ENCODE results near the gene MARCHF6.
"Not testable (repeated sequence)": the region's sequence is repeated elsewhere in the genome, so short reads cannot be mapped to it uniquely, and the experiment has no call there.

MARCHF6 gene

DNA sequence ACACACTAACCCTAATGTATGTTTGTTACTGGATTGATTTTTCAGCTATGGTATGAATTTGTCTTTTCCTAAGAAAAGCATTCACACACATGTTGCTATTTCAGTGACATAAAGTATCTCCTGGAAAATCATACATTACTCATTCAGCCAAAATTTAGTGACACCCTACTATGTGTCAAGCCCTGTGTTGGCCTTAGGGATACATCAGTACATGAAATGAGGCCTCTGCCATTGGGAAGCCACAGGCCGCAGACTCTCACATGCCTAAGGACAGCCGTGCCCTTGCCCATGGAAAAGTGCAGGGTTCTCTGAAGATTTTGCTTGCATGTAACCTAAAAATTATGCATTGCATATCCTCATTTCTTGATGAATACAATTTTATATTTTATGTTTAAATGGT, 5.2 kb upstream of the MARCHF6 start:
- DNase-seq (ENCODE audit: low read depth in 4 of 4, low spot score in 1 of 4) = no peak

DNA sequence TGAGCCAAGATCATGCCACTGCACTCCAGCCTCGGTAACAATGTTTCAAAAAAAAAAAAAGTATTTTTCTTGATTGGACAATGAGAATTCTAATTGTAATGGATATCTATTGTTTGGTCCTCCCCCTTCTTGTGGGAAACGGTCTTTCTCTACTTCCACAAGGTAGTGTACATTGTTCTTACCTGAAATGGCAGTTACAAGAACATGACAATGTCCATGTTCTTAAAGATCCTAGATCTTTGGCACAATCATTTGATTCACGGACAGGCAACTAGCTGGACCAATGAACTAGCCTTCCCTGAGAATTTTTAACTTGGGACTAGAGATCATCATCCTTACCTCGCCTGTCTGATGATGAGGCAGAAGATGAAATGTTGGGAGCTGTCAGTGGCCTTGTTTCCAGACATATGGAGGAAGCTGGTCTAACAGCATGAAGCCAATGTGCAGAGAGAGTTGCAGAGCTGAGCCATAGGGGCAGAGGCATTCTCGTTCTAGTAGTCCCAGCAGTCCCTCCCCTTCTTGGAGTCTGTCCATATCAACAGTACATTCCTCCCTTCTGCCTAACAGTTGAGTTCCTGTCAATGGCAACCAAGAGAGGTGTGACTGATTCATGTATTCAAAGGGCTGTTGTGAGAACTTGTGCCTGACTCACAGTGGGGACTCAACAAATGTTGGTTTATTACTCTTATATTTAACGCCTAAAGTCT, 2.1 kb upstream of the MARCHF6 start:
- DNase-seq (ENCODE audit: low read depth in 4 of 4, low spot score in 1 of 4) = no peak

DNA sequence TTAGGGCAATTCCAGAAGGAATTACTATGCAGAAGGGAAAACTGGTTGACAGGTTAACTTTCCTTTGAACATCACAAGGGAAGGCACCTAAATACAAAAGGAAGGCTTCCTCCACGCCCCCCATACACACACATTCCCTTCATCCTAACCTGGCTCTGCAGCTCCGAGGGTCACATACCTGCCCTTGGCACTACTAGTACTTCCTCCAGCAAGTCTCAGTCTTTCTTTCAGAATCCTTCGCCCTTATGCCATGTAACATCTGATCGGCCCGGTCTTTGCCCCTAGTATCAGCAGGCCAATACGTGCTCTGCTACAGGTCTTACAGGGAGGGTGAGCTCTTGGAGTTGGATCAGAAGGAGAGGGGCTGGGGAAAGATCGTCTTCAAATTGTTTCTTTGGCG, 1.6 kb upstream of the MARCHF6 start:
- no peak for DNase-seq (ENCODE audit: low read depth in 4 of 4, low spot score in 1 of 4)

DNA sequence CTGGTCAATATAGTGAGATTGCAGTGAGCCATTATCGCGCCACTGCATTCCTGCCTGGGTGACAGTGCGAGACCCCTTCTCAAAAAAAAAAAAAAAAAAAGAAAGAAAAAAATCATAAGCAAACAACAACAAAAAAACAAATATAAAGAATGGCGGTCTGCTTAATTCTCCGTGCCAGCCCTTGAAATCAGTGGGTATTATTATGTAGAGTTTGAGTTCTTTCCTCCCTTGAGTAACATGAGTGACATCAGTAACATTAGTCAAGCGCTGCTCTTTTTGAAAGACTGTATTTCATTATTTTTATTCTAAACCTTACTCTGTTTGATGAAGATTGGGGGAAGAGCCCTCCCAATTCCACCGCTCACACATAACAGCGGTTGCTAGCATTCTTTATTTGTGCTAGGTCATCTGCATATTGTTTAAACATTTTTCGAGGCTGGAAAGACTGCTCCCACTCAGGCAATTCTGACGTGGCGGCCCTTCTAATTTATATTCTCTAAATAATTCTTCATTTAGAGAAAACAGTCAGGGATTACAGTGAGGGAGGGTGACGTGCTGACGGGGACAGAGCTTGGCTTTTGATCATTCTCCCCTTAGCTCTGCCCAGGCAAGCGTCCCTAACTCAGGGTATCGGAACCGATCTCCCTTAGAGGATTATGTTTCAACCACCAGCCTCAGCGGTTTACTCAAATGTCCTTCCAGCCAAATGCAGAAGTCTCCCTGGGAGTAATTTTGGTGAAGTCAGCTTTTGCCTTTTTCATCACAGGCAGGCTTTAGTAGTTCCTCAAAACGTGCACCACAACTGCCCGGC, 860 bp upstream of the MARCHF6 start:
- peak in 2 of 4 experiments; percentile 13 to 16 for DNase-seq (ENCODE audit: low read depth in 4 of 4, low spot score in 1 of 4)

DNA sequence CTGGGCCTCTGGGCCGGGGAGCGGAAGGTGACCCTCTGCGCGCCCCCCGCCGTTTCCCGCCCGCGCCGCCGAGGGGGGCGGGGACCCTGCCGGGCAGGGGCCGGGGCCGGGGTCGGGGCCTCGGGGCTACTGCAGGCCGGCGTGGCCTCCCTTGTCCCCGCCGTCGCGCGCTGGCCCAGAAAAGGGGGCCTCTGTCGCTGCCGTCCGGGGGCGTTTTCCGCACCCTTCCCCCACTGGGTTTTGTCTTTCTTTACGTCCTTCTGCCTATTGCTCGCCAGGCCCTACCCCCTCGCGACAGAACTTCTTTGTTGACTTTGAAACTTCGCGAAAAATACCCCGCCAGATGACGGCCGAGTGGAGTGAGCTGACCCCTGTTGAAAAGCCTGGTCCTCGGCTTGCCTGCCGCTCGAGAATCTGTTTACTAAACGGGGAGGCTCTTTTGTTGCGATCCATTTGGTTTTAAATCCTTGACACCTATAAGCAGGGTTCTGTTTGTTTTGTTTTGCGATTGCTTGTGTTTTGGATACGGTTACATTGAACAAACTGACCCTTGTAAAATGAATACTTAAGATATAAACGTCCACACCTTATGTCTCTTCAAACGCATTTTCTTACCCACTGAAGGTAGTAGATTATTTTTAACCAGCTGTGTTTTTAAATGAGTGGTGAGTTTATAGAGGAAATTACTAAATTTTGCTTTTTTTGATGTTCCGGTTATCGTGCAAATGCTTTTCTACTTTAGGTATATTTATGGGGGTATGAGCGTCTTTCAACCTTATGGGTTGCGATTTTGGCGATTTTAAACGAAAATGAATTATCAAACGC, 765 bp downstream of the MARCHF6 start:
- DNase-seq (ENCODE audit: low read depth in 4 of 4, low spot score in 1 of 4) = peak in 2 of 4 experiments; percentile 18 to 33

DNA sequence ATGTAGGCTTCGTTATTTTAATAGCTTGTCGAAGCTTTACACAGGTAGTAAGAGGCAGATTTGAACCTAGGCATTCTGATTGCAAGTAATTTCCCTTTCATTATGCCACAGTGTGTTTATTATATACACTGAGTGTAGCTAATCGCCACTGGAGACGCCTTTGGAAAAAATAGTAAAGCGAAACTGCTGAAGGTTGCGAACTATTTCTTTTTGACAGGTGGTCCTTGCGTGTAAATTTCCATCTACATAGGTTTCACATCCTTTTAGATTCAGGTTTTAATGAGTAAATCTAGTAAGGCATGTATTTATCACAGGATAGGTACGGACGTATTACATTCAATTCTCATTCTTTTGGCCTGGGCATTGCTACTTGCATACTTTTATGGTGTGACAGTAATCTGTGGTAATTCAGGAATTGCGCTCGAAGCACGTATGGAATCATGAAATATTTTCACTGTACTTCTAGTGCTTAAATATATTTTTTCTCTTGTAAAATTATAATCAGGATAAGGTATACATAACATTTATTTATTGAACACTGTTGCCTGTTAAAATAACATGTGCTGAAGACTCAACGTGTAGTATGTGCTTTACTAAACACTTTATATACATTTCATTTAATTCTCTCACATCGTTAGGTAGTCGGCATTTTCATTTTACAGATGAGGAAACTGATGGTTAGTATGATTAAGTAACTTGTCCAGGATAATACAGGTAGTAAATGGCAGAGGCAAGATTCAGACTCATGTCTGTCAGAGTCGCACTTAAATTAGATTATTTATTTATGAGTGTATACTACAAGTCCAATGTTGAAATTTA, 1.8 kb downstream of the MARCHF6 start:
- DNase-seq (ENCODE audit: low read depth in 4 of 4, low spot score in 1 of 4) = no peak

DNA sequence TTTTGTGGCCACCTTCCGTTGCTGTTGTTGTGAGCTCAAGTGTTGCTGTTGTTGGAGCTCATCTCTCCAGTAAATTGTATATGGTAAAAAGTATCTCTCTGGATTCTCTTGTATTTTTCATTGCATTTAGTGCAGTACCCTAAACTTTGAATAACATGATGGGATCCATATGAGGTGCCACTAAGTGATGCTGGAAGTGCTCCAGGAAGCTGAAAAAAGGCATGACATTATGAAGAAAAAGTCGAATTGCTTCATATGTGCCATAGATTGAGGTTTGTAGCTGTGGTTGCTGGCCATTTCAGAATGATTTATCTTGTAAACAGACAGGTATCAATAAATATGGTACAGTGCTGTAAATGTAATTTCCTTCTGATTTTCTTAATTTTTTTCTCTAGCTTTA, 5.5 kb downstream of the MARCHF6 start:
- no peak for DNase-seq (ENCODE audit: low read depth in 4 of 4, low spot score in 1 of 4)

DNA sequence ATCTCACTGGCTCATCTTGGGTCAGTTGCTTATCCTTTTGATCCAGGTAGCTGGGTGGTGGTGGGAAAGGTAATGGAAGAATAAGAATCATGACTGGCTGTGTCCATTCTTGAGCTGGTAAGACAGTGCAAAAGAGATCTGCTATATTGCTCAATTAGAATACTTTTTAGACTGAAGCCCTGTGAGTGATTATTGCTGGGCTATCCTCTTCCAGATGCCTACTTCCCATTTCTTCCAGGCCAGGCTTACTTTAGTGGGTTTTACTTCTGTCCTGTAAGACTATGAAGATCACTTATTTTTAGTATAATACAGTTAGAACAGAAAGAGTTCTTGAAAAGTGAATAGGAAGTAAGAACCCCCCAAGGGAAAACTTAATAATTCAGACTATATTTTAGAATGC, 7.2 kb downstream of the MARCHF6 start:
- DNase-seq (ENCODE audit: low read depth in 4 of 4, low spot score in 1 of 4) = no peak

DNA sequence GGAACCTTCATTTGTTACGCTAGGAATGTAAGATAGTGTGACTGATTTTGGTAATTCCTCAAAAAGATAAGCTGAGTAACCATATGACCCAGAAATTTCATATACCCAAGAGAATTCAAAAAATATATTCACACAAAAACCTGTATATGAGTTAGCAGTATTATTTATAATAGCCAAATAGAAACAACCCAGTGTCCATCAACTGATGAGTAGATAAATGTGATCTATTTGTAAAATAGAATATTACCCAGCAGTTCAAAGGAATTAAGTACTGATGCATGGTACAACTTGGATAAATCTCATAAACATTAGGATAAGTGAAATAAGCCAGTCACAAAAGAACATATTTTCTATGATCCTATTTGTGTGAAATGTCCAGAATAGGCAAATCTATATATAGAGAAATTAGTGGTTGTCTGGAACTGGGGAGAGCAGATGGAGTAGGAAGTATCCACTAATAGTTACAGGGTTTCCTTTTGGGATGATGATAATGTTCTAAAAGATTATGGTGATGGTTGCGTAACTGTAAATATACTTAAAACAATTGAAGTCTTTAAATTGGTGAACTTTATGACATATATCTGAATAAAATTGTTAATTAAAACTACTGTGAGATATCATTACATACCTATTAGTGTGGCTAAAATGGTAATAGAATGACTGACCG, 10.2 kb downstream of the MARCHF6 start:
- no peak for DNase-seq (ENCODE audit: low read depth in 4 of 4, low spot score in 1 of 4)

DNA sequence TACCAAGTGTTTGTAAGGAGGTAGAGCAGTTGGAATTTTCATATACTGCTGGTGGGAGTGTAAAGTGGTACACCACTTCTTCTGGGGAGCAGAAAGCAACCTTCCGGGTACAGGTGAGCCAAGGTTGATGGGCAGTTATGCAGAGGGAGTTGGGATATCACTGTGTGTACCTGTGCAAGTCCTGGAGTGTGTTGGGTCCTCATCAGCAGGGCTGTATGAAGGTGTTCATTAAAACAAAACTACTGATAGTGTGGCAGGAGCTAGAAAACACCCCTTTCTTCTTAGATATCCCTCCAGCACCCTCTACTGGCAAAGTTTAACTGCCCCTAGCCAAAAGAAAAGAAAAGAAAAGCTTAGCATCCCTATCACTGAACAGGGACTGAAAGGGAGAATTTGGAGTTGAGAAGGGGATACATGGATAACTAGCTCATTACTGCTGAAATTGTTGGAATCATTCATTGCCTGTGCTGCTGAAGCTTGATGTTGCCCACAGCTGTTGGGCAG, 10.7 kb downstream of the MARCHF6 start:
- DNase-seq (ENCODE audit: low read depth in 4 of 4, low spot score in 1 of 4) = no peak

DNA sequence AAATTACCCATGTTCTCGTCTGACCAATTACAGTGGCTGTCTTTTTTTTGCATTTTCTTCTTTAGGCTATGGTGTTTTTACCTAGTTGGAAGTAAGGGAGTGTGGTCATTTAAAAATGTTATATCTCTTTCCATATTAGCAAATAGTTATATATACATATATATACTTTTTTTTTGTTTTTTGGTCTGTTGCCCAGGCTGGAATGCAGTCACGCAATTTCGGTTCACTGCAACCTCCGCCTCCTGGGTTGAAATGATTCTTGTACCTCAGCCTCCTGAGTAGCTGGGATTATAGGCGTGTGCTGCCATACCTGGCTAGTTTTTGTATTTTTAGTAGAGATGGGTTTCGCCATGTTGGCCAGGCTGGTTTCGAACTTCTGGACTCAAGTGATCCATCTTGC, 12.3 kb downstream of the MARCHF6 start:
- no peak for DNase-seq (ENCODE audit: low read depth in 4 of 4, low spot score in 1 of 4)

DNA sequence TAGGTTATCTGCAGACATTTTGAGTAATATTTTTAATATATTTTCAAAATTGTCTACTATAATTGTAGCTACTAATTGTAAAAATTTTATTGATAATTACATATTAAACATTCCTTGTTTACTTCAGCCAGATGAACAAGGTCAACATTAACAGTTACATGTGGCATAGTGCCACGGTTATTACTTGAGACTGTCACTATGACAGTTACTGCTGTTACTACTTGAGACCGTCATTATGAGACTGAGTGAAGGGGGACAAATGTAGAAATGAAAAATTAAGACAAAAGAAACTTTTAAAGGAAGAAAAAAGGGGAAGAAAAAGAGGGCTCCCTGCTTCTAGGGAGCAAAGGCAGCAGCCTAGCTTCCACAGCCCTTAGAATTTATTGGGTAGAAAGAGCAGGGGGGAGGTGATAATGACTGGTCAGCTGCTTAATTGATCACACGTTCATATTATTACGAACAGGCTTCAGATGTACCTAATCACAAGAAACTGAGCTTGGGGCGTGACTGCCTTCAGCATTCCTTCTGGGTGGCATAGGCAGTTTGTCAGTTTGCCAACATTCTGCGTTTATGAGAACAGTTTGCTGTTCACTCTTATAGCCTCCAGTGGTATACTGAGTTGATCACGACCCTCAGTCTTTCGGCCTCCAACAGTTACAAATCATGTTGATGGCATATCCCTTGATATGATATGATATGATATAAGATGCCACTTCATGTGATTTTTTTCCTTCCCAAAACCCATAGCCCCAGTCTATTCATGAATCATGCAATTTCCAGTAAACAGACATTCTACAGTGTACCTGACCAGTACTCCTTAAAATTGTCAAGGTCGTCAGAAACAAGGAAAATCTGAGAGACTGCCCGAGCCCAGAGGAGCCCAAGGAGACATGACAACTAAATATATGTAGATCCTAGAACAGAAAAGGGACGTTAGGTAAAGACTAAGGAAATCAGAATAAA, 13.1 kb downstream of the MARCHF6 start:
- DNase-seq (ENCODE audit: low read depth in 4 of 4, low spot score in 1 of 4) = no peak

DNA sequence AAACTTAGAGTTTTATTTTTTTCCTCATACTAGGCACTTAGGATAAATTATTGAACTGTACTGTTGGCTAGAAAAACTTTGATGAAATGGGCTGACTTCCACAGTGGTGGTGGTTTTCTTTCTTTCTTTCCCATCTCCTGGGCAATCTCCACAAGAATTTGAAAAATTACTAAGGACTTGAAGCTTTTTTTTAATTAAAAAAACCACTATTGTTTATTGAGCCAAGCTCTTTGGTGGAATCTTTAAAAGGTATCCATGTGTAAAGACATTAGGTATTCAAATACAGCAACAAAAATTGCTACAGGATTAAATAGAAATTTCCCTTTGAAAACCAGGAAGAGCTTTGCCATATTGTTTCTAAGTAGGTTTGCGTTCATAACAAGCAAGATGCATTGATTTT, 14.1 kb downstream of the MARCHF6 start:
- no peak for DNase-seq (ENCODE audit: low read depth in 4 of 4, low spot score in 1 of 4)

DNA sequence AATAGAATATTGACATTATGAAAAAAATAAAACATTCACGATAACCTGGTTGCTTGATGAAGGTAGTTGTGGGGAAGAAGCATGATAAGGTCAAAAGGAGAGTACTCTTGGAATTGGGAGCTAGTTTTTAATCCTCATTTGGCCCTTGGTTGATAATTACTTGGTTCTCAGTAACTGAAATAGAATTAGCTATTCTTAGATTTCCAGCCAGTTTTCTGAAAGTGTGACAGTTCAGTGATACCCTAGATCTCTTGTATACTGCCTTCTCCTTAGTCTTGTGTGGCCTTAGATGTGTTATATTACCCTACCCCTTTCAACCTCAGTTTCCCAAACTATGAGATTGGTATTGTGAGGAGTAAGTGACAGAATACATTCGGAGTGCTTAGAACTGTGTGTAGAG, 17.4 kb downstream of the MARCHF6 start:
- DNase-seq (ENCODE audit: low read depth in 4 of 4, low spot score in 1 of 4) = no peak

DNA sequence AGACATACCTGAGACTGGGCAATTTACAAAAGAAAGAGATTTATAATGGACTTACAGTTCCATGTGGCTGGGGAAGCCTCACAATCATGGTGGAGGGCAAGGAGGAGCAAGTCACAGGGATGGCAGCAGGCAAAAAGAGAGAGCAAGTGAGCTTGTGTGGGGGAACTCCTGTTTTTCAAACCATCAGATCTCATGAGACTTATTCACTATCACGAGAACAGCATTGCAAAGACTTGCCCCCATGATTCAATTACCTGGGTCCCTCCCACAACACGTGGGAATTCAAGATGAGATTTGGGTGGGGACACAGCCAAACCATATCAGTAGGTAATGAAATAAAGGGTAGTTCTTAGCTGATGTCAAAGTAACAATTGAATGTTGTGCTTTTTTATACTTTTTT, 17.9 kb downstream of the MARCHF6 start:
- DNase-seq (ENCODE audit: low read depth in 4 of 4, low spot score in 1 of 4) = not testable (repeated sequence)

DNA sequence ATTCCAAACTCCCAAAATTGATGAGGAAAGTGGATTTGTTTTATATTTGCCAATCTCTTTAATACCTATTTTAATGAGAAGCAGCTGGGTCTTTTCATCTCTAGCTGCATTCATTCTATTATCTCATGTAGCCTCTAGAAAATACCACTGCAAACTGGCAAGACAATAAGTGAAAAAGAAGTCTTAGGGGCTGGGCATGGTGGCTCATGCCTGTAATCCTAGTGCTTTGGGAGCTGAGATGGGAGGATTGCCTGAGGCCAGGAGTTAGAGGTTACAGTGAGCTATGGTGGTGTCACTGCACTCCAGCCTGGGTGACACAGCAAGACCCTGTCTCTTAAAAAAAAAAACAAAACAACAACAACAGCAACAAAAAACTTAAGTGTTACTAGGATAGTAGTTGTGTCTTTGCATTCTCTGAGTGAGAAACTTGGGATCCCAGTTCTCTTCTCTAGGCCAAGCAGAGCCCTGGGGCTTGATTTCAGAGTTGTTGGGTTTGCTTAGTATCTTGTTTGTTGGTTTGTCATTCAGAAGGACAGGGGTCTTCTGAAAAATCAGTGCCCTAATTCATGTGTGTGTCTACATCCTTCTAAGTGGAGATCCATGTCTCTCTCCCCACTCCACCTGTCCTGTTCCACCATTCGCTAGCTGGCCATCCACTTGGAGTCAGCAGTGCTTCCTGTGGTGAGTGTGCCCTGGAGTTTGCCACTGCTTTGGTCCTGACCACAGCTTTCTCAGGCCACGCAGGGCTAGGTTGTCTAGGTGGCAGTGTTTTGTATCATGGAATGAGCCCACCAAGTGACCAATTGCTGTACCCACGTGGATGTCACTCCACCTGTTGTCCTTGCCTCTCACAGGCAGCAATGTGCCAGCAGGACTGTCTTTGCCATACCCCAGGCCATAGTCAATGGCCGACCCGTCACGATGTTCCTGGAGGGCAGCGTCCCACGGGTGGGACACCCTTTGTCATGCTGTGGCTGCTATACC, 19.5 kb downstream of the MARCHF6 start:
- DNase-seq (ENCODE audit: low read depth in 4 of 4, low spot score in 1 of 4) = no peak

DNA sequence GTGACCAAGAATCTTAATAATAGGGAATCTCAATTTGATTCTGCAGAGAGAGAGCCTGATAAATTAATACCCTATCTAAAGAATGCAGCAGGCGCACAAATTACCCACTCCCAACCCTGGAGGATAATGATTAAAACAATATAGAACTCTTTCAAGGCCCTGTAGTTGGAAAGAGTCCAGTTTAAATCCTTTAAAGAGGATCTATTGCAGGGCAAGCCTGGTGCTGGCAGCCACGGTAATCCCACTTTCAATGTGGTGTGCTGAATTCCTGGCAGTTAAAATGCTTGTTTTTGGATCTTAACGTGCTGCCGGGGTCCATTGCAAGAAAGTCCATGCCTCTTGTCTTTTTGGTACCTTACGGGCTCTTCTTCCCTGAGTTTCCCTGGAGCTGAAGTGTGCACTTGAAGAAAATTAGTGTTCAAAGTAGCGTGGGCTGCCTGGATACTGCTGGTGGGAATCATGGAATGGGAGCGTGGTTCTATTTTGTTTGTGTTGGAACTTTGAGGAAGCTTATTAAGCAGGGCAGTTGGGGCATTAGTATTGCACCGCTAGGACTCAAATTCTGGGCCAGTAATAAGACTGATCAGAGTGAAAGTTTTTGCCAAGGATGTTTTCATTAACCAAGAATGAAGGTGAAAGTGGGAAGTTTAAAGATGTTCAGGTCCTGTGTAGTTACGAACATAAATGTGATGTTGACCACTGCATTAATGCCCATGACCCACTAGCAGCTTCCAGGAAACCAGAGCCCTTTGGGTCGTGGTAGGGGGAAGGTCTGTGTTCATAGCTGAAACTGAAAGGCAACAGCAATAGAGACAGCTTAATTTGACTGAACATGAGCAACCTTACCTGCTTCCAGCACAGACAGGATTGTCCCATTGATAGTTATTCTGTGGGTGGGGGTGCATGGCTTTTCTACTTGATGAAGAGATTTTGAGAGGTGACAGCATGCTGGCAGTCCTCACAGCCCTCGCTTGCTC, 20.8 kb downstream of the MARCHF6 start:
- DNase-seq (ENCODE audit: low read depth in 4 of 4, low spot score in 1 of 4) = no peak
